Astrocyte of the spinal cord (primary cell): ENCODE data around the gene EXTL2.

Source experiments
- DNase-seq: peaks from one replicate; pipeline ENCODE4 v3.0.0; 2011; ENCODE audit warnings: low read depth, low spot score
- H3K4me3 ChIP-seq: 2 replicates; pipeline ENCODE4 v1.5.1; 2011; ENCODE audit warnings: low read depth, mild to moderate bottlenecking, low read length, moderate library complexity
- CTCF ChIP-seq: IDR thresholded peaks from 2 replicates; pipeline ENCODE4 v1.5.1; 2012; ENCODE audit warnings: low read depth, mild to moderate bottlenecking, low read length, inconsistent platforms
- in situ Hi-C: cut with HindIII; loops from 2 replicates; pipeline ENCODE4 v1.10.0; 2017; ENCODE audit warnings: low sequenced_read_pairs

Gene EXTL2

GRCh38 chr1:100921110-100921706 is 26.6 kb upstream of the EXTL2 start:
- DNase-seq = peak; percentile 71
- H3K4me3 ChIP-seq = no peak overlapping the region
- TF ChIP-seq CTCF = peak; percentile 42
- in situ Hi-C loops = no loop called here

- no peak for DNase-seq
- in situ Hi-C loops = no loop called here
- no peak overlapping the region for H3K4me3 ChIP-seq
- no peak for TF ChIP-seq CTCF
Measured at GRCh38 chr1:100912019-100912418, 17.4 kb upstream of the EXTL2 start.

- TF ChIP-seq CTCF = no peak
- in situ Hi-C loops = no loop called here
- no peak for DNase-seq
- H3K4me3 ChIP-seq = no peak overlapping the region
Measured at GRCh38 chr1:100909018-100909417, 14.4 kb upstream of the EXTL2 start.

GRCh38 chr1:100907887-100908286 is 13.2 kb upstream of the EXTL2 start:
- no peak for DNase-seq
- no peak for TF ChIP-seq CTCF
- no peak overlapping the region for H3K4me3 ChIP-seq
- in situ Hi-C loops = no loop called here

GRCh38 chr1:100905181-100905580 is 10.5 kb upstream of the EXTL2 start:
- no peak for TF ChIP-seq CTCF
- H3K4me3 ChIP-seq = no peak overlapping the region
- DNase-seq = no peak
- in situ Hi-C loops = no loop called here

- DNase-seq = no peak
- no peak overlapping the region for H3K4me3 ChIP-seq
- in situ Hi-C loops = no loop called here
- TF ChIP-seq CTCF = no peak
Measured at GRCh38 chr1:100904528-100904927, 9.9 kb upstream of the EXTL2 start.

GRCh38 chr1:100903777-100904176 is 9.1 kb upstream of the EXTL2 start:
- H3K4me3 ChIP-seq = no peak overlapping the region
- no peak for TF ChIP-seq CTCF
- no peak for DNase-seq
- in situ Hi-C loops = no loop called here
